HCT116 (cell line): ENCODE results near the gene PRICKLE2. TPM values are rescaled to one million over a fixed set of nuclear protein-coding genes. Genes with fewer than 3 reads are reported as not detected.

Source experiments
- ATAC-seq: fragments of 200-7000 bp; cut with Tn5 transposase; 2 replicates; pipeline ENCODE4 v1.9.1; 2020; ENCODE audit warnings: mild to moderate bottlenecking, moderate library complexity
- BruUV-seq: library from RNA; stranded (reverse); fragments of 400-500 nt; replicated peaks from 2 replicates; lab custom pipeline; 2021; lab: Mats Ljungman, UMichigan
- CTCF ChIA-PET: fragments of 300-600 bp; sonication (Branson Sonifier 250); formaldehyde crosslinking; loops from one replicate; lab custom pipeline; 2021; ENCODE audit warnings: antibody characterized with exemption; lab: Charles Lee
- POLR2A ChIA-PET: fragments of 300-600, 350-600 bp; sonication (Branson Sonifier 250); formaldehyde crosslinking; loops from one replicate; lab custom pipeline; 2021; ENCODE audit warnings: antibody characterized with exemption; lab: Charles Lee
- RAD21 ChIA-PET, 2 experiments: fragments of 300-600 bp; sonication (Branson Sonifier 250); formaldehyde crosslinking; loops; one replicate each; lab custom pipeline; 2023; ENCODE audit warnings: low total read pairs in 2 of 2; ENCODE audit not compliant: uncharacterized antibody in 2 of 2, unreplicated experiment in 2 of 2, low non-redundant PET in 1 of 2; lab: Charles Lee
- DNase-seq: peaks from one replicate; pipeline ENCODE4 v3.0.0-alpha.2; 2010; ENCODE audit warnings: low read depth, low spot score
- H2AFZ ChIP-seq: fragments of 200-600 bp; shearing (Covaris generic), sonication (generic); 2 replicates; pipeline ENCODE4 v1.6.1; 2017; ENCODE audit warnings: low read depth, mixed run types, mixed read lengths, antibody characterized with exemption, low read length; ENCODE audit not compliant: poor library complexity, severe bottlenecking
- H3K27ac ChIP-seq: 2 replicates; pipeline ENCODE4 v1.5.1; 2012; ENCODE audit warnings: low read depth, low read length
- H3K27me3 ChIP-seq: fragments of 200-600 bp; sonication (generic); 2 replicates; pipeline ENCODE4 v1.6.1; 2016; ENCODE audit warnings: mixed run types, low read length, mixed read lengths; ENCODE audit not compliant: insufficient read depth
- H3K36me3 ChIP-seq, 2 experiments: fragments of 200-500 bp in 1 of 2; fragments of 200-600 bp in 1 of 2; sonication (Bioruptor generic) in 1 of 2; sonication (generic) in 1 of 2; 2 replicates each; pipeline versions ENCODE4 v1.5.1 to v1.6.1; 2014 to 2016; ENCODE audit warnings: low read length in 2 of 2, inconsistent platforms in 1 of 2, mixed read lengths in 1 of 2, mixed run types in 1 of 2; ENCODE audit not compliant: insufficient read depth in 2 of 2, control insufficient read depth in 1 of 2
- H3K4me1 ChIP-seq, 2 experiments: fragments of 200-600 bp in 1 of 2; sonication (generic) in 1 of 2; 2 replicates each; pipeline versions ENCODE4 v1.5.1 to v1.6.1; 2012 to 2017; ENCODE audit warnings: low read length in 2 of 2, inconsistent platforms in 1 of 2, mild to moderate bottlenecking in 1 of 2, mixed read lengths in 1 of 2, mixed run types in 1 of 2, moderate library complexity in 1 of 2; ENCODE audit not compliant: insufficient read depth in 2 of 2, control insufficient read depth in 1 of 2
- H3K4me2 ChIP-seq: fragments of 200-600 bp; sonication (generic); 2 replicates; pipeline ENCODE4 v1.6.1; 2017; ENCODE audit warnings: mixed run types, low read length, mixed read lengths
- H3K4me3 ChIP-seq, 2 experiments: fragments of 200-600 bp in 1 of 2; sonication (generic) in 1 of 2; replicated peaks in 1 of 2; 2 replicates each; pipeline ENCODE4 v1.5.1; 2011 to 2016; ENCODE audit warnings: low read length in 2 of 2, control low read depth in 1 of 2, low read depth in 1 of 2, mild to moderate bottlenecking in 1 of 2, mixed read lengths in 1 of 2, mixed run types in 1 of 2
- H3K79me2 ChIP-seq: fragments of 200-600 bp; sonication (generic); 2 replicates; pipeline ENCODE4 v1.6.1; 2017; ENCODE audit warnings: mild to moderate bottlenecking, mixed run types, low read length, moderate library complexity, mixed read lengths; ENCODE audit not compliant: insufficient read depth
- H3K9ac ChIP-seq: fragments of 200-600 bp; sonication (generic); 2 replicates; pipeline ENCODE4 v1.6.1; 2016; ENCODE audit warnings: low read length, mixed read lengths
- H3K9me2 ChIP-seq: fragments of 200-600 bp; sonication (generic), shearing (Covaris generic); 2 replicates; pipeline ENCODE4 v1.6.1; 2017; ENCODE audit warnings: mixed run types, mild to moderate bottlenecking, moderate library complexity; ENCODE audit not compliant: insufficient read depth
- H3K9me3 ChIP-seq, 2 experiments: fragments of 200-500 bp in 1 of 2; fragments of 200-600 bp in 1 of 2; sonication (Bioruptor generic) in 1 of 2; sonication (generic) in 1 of 2; 2 replicates each; pipeline ENCODE4 v1.6.1; 2014 to 2017; ENCODE audit warnings: low read length in 2 of 2, mixed read lengths in 2 of 2, inconsistent platforms in 1 of 2, low read depth in 1 of 2, mild to moderate bottlenecking in 1 of 2, mixed run types in 1 of 2, moderate library complexity in 1 of 2; ENCODE audit not compliant: control insufficient read depth in 1 of 2, insufficient read depth in 1 of 2
- H4K20me1 ChIP-seq: fragments of 200-600 bp; sonication (generic), shearing (Covaris generic); 2 replicates; pipeline ENCODE4 v1.6.1; 2017; ENCODE audit warnings: mixed run types, mild to moderate bottlenecking, moderate library complexity; ENCODE audit not compliant: insufficient read depth
- CBX3 ChIP-seq: IDR thresholded peaks from 2 replicates; pipeline ENCODE4 v1.6.1; 2012; ENCODE audit warnings: low read depth
- CEBPB ChIP-seq: IDR thresholded peaks from 2 replicates; pipeline ENCODE4 v1.6.1; 2012; ENCODE audit warnings: low read depth
- EZH2 ChIP-seq: fragments of 200-600 bp; sonication (generic); IDR thresholded peaks from 2 replicates; pipeline ENCODE4 v1.6.1; 2017; ENCODE audit warnings: antibody characterized with exemption, mixed run types
- EZH2phosphoT487 ChIP-seq: fragments of 200-600 bp; IDR thresholded peaks from 2 replicates; pipeline ENCODE4 v1.6.1; 2018; ENCODE audit warnings: antibody characterized with exemption, borderline replicate concordance
- FOSL1 ChIP-seq: IDR thresholded peaks from 2 replicates; pipeline ENCODE4 v1.6.1; 2012; ENCODE audit warnings: low read depth
- JUND ChIP-seq: IDR thresholded peaks from 2 replicates; pipeline ENCODE4 v1.6.1; 2012
- MAX ChIP-seq: IDR thresholded peaks from 2 replicates; pipeline ENCODE4 v1.6.1; 2012
- POLR2A ChIP-seq: IDR thresholded peaks from 2 replicates; pipeline ENCODE4 v1.7.0; 2011; ENCODE audit warnings: borderline replicate concordance; ENCODE audit not compliant: insufficient read depth, insufficient read length; ENCODE audit errors: extremely low read depth
- POLR2AphosphoS5 ChIP-seq: IDR thresholded peaks from 2 replicates; pipeline ENCODE4 v1.6.1; 2011; ENCODE audit warnings: mild to moderate bottlenecking, low read depth, low read length, moderate library complexity
- RAD21 ChIP-seq: IDR thresholded peaks from 2 replicates; pipeline ENCODE4 v1.6.1; 2012; ENCODE audit warnings: low read depth, mild to moderate bottlenecking
- SIN3A ChIP-seq: IDR thresholded peaks from 2 replicates; pipeline ENCODE4 v1.6.1; 2012; ENCODE audit warnings: low read depth
- SP1 ChIP-seq: IDR thresholded peaks from 2 replicates; pipeline ENCODE4 v1.6.1; 2012; ENCODE audit warnings: low read depth
- SRF ChIP-seq: IDR thresholded peaks from 2 replicates; pipeline ENCODE4 v1.6.1; 2012; ENCODE audit warnings: low read depth
- TCF7L2 ChIP-seq: IDR thresholded peaks from 2 replicates; pipeline ENCODE4 v1.7.0; 2011; ENCODE audit warnings: borderline replicate concordance, inconsistent platforms; ENCODE audit not compliant: insufficient read depth, insufficient read length; ENCODE audit errors: extremely low read depth
- YY1 ChIP-seq: IDR thresholded peaks from 2 replicates; pipeline ENCODE4 v1.6.1; 2011; ENCODE audit warnings: low read length, low read depth, moderate library complexity, mild to moderate bottlenecking; ENCODE audit not compliant: insufficient replicate concordance; ENCODE audit errors: extremely low read depth
- ZFX ChIP-seq: fragments of 450-650 bp; IDR thresholded peaks from 2 replicates; pipeline ENCODE4 v1.6.1; 2017
- ZNF274 ChIP-seq: fragments of 200-500 bp; sonication (Bioruptor generic); IDR thresholded peaks from 2 replicates; pipeline ENCODE4 v1.6.1; 2014; ENCODE audit warnings: mild to moderate bottlenecking, low read depth, low read length, inconsistent platforms
- intact Hi-C: fragments of 100-400 bp; cut with micrococcal nuclease; formaldehyde crosslinking; loops from 2 replicates; pipeline ENCODE4 v1.10.0; 2022
- total RNA-seq: library from RNA; stranded (reverse); gene quantifications from one replicate; pipeline ENCODE4 v1.2.1, GENCODE V29; 2021; ENCODE audit not compliant: unreplicated experiment
- TF ChIP-seq, protein P1 (sequence below): IDR thresholded peaks from 2 replicates; pipeline ENCODE4 v1.6.1; 2011; ENCODE audit warnings: mild to moderate bottlenecking, low read length, moderate library complexity; ENCODE audit not compliant: insufficient replicate concordance; ENCODE audit errors: extremely low read depth
- TF ChIP-seq, protein P2 (sequence below): IDR thresholded peaks from 2 replicates; pipeline ENCODE4 v1.6.1; 2012

The PRICKLE2 gene
- total RNA-seq, 1 experiment from 2014 or later: 0.05 TPM

DNA sequence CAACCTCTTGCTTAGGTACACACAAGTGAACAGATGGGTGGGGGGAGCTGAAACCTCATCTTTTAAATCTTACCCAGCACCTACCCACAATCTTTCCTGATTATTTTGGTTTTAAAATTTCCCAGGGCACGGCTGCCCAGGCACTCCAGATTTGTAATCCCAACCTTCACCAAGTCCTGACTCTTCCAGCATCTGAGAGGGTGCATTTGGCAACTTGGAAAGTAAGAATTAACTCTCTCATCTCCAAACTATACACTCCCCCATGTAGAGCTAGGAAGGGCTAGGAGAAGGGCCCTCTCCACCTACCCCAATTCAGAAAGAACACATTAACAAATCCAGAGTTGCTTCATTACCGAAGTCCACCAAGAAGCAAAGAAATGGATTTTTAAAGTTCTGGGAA lies 41.7 kb upstream of the PRICKLE2 start:
- ChIA-PET CTCF (no interaction called here), RAD21 (no interaction called here), POLR2A (no interaction called here)
- Histone ChIP-seq H3K9me2 (no peaks in the 10 kb centered on the region), H3K4me3 (no peak overlapping the region), H3K79me2 (no peaks in the 10 kb centered on the region), H4K20me1 (no peaks in the 10 kb centered on the region), H3K9me3 (no peaks in the 10 kb centered on the region; a peak in 1 of 4 replicates), H3K4me1 (no peaks in the 10 kb centered on the region), H3K27me3 (peaks cover 30% of the 10 kb centered on the region), H3K4me2 (no peak overlapping the region), H3K36me3 (no peaks in the 10 kb centered on the region), H3K9ac (no peak overlapping the region), H2AFZ (no peak overlapping the region), H3K27ac (no peak overlapping the region)
- TF ChIP-seq POLR2A: no peak
- no peak for TF ChIP-seq EZH2
- TF ChIP-seq POLR2AphosphoS5: no peak
- DNase-seq (no peak), ATAC-seq (no peak)
- BruUV-seq: no TSS peak
- intact Hi-C loops: loop anchor here (10.0 kb wide), 1 partner anchor 218 kb away; no protein-coding TSS in a partner anchor

DNA sequence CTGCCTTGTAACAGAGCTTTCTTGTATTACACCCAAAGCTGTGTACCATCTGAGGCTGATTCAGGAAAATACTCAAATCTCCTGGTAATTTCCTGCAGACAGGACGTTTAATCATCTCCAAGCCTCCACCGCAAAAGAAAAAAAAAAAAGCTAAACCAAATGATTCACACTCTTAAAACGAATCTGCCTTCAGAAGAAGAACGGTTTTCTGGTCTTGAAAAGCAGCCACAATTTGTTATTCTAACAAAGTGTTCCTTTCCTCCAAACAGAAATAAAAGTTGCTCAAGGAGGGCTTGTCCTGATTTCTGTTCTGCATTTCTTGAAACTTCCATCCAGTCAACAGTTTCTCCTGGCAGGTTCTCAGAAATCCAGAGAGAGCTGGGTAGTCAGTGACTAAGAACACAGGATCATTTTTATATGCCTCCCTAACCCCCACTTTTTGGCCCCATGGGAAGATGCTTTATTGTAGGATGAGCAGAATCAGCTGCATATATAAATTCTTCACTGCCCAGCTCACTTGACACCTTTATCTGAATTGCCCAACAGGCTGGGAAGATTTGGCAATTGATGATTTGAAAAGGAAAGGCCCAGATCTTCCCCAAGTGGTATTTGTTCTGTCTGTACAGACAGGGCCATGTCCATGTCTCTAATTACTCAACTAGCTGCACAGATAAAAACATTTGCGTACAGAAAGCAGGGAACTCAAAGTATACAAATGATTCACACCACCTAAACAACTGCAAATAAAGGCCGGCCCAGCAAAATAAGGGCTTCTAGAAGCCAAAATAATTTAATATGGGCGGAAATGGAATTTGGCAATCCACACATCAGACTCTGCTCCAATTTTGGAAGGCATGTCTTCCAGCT lies 41.0 kb upstream of the PRICKLE2 start:
- ChIA-PET POLR2A (no interaction called here), CTCF (no interaction called here), RAD21 (no interaction called here)
- Histone ChIP-seq H4K20me1 (no peaks in the 10 kb centered on the region), H3K4me3 (no peak overlapping the region), H3K9ac (no peak overlapping the region), H3K9me2 (no peaks in the 10 kb centered on the region), H3K36me3 (no peaks in the 10 kb centered on the region), H3K79me2 (no peaks in the 10 kb centered on the region), H3K9me3 (no peaks in the 10 kb centered on the region; a peak in 1 of 4 replicates), H3K27me3 (peaks cover 36% of the 10 kb centered on the region), H3K4me2 (no peak overlapping the region), H3K4me1 (no peaks in the 10 kb centered on the region), H2AFZ (no peak overlapping the region), H3K27ac (no peak overlapping the region)
- intact Hi-C loops: loop anchor here (10.0 kb wide), 1 partner anchor 219 kb away; no protein-coding TSS in a partner anchor
- DNase-seq (no peak), ATAC-seq (no peak)
- no TSS peak for BruUV-seq
- TF ChIP-seq YY1: no peak
- TF ChIP-seq CEBPB: no peak
- TF ChIP-seq ZNF274: no peak
- no peak for TF ChIP-seq POLR2A
- no peak for TF ChIP-seq EZH2
- no peak for TF ChIP-seq ZFX
- TF ChIP-seq POLR2AphosphoS5: no peak
- no peak for TF ChIP-seq FOSL1
- TF ChIP-seq SP1: no peak
- TF ChIP-seq SIN3A: no peak
- no peak for TF ChIP-seq TCF7L2
- TF ChIP-seq MAX: no peak
- no peak for TF ChIP-seq JUND
- TF ChIP-seq SRF: no peak
- no peak for TF ChIP-seq EZH2phosphoT487
- no peak for TF ChIP-seq CBX3
- TF ChIP-seq RAD21: no peak
- TF ChIP-seq, protein P1, sequence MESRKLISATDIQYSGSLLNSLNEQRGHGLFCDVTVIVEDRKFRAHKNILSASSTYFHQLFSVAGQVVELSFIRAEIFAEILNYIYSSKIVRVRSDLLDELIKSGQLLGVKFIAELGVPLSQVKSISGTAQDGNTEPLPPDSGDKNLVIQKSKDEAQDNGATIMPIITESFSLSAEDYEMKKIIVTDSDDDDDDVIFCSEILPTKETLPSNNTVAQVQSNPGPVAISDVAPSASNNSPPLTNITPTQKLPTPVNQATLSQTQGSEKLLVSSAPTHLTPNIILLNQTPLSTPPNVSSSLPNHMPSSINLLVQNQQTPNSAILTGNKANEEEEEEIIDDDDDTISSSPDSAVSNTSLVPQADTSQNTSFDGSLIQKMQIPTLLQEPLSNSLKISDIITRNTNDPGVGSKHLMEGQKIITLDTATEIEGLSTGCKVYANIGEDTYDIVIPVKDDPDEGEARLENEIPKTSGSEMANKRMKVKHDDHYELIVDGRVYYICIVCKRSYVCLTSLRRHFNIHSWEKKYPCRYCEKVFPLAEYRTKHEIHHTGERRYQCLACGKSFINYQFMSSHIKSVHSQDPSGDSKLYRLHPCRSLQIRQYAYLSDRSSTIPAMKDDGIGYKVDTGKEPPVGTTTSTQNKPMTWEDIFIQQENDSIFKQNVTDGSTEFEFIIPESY: no peak
- TF ChIP-seq, protein P2, sequence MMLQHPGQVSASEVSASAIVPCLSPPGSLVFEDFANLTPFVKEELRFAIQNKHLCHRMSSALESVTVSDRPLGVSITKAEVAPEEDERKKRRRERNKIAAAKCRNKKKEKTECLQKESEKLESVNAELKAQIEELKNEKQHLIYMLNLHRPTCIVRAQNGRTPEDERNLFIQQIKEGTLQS: no peak
